Measurements from ENCODE around the gene SLC37A3. TPM values are rescaled to one million over a fixed set of nuclear protein-coding genes. Genes with fewer than 3 reads are reported as not detected.

Gene SLC37A3
- total RNA-seq, 1 donor from 2014 or later, result 76.7 TPM

GRCh38 chr7:140349144-140349771 lies 49.1 kb downstream of the SLC37A3 start:
- H3K4me1 Mint-ChIP-seq (ENCODE audit: unreplicated experiment), result peaks cover 30% of the 10 kb centered on the region
- H3K27me3 Mint-ChIP-seq (ENCODE audit: unreplicated experiment), result no peaks in the 10 kb centered on the region
- no peak for TF ChIP-seq CTCF (IDR thresholded peaks at IDR 0.05; ENCODE audit: unreplicated experiment)
- peak overlapping the region; percentile 18 for H3K4me3 Mint-ChIP-seq (ENCODE audit: unreplicated experiment)
- peak; percentile 26 for DNase-seq (ENCODE audit: low spot score)
- peaks cover 34% of the 10 kb centered on the region for H3K36me3 Mint-ChIP-seq (ENCODE audit: low read depth, unreplicated experiment)
- H3K27ac Mint-ChIP-seq (ENCODE audit: unreplicated experiment), result peak overlapping the region; percentile 96
- H3K9me3 Mint-ChIP-seq (ENCODE audit: unreplicated experiment), result no peaks in the 10 kb centered on the region

GRCh38 chr7:140348161-140348849 lies 50.0 kb downstream of the SLC37A3 start:
- Mint-ChIP-seq H3K27me3 (ENCODE audit: unreplicated experiment) (peaks cover 4% of the 10 kb centered on the region), H3K9me3 (ENCODE audit: unreplicated experiment) (no peaks in the 10 kb centered on the region)
- no peak for TF ChIP-seq CTCF (IDR thresholded peaks at IDR 0.05; ENCODE audit: unreplicated experiment)

GRCh38 chr7:140347218-140347617 lies 51.1 kb downstream of the SLC37A3 start:
- Mint-ChIP-seq H3K27me3 (ENCODE audit: unreplicated experiment) (peaks cover 5% of the 10 kb centered on the region), H3K36me3 (ENCODE audit: low read depth, unreplicated experiment) (peaks cover 33% of the 10 kb centered on the region), H3K4me3 (ENCODE audit: unreplicated experiment) (no peak overlapping the region), H3K27ac (ENCODE audit: unreplicated experiment) (no peak overlapping the region), H3K9me3 (ENCODE audit: unreplicated experiment) (no peaks in the 10 kb centered on the region), H3K4me1 (ENCODE audit: unreplicated experiment) (peaks cover 45% of the 10 kb centered on the region)
- no peak for TF ChIP-seq CTCF (IDR thresholded peaks at IDR 0.05; ENCODE audit: unreplicated experiment)
- no peak for DNase-seq (ENCODE audit: low spot score)

More at GRCh38 chr7:140348161-140348849, 50.0 kb downstream of the SLC37A3 start:
- peaks cover 30% of the 10 kb centered on the region for H3K36me3 Mint-ChIP-seq (ENCODE audit: low read depth, unreplicated experiment)
- H3K4me1 Mint-ChIP-seq (ENCODE audit: unreplicated experiment), result peaks cover 35% of the 10 kb centered on the region
- peak overlapping the region; percentile 96 for H3K27ac Mint-ChIP-seq (ENCODE audit: unreplicated experiment)
- peak overlapping the region; percentile 15 for H3K4me3 Mint-ChIP-seq (ENCODE audit: unreplicated experiment)
- DNase-seq (ENCODE audit: low spot score), result no peak

- Mint-ChIP-seq H3K4me3 (ENCODE audit: unreplicated experiment) (peak overlapping the region; percentile 19), H3K9me3 (ENCODE audit: unreplicated experiment) (no peaks in the 10 kb centered on the region), H3K36me3 (ENCODE audit: low read depth, unreplicated experiment) (peaks cover 23% of the 10 kb centered on the region), H3K27ac (ENCODE audit: unreplicated experiment) (no peak overlapping the region), H3K4me1 (ENCODE audit: unreplicated experiment) (peaks cover 42% of the 10 kb centered on the region), H3K27me3 (ENCODE audit: unreplicated experiment) (peaks cover 5% of the 10 kb centered on the region)
- TF ChIP-seq CTCF (IDR thresholded peaks at IDR 0.05; ENCODE audit: unreplicated experiment), result no peak
- no peak for DNase-seq (ENCODE audit: low spot score)
Measured at GRCh38 chr7:140345426-140345825, 52.9 kb downstream of the SLC37A3 start.

Data from endothelial cell (in vitro differentiated cells).